GM23248 (cell line): ENCODE results near the gene PTPN20.

Experiments
- EZH2 ChIP-seq: fragments of 200-600 bp; sonication (generic); IDR thresholded peaks from 2 replicates; pipeline ENCODE4 v1.6.1; 2018; ENCODE audit warnings: antibody characterized with exemption, mild to moderate bottlenecking; ENCODE audit not compliant: insufficient read depth, poor library complexity, severe bottlenecking
- EZH2phosphoT487 ChIP-seq: fragments of 200-600 bp; sonication (generic); IDR thresholded peaks from 2 replicates; pipeline ENCODE4 v1.6.1; 2018; ENCODE audit warnings: antibody characterized with exemption, moderate library complexity, mild to moderate bottlenecking, low read depth; ENCODE audit not compliant: insufficient read depth

DNA sequence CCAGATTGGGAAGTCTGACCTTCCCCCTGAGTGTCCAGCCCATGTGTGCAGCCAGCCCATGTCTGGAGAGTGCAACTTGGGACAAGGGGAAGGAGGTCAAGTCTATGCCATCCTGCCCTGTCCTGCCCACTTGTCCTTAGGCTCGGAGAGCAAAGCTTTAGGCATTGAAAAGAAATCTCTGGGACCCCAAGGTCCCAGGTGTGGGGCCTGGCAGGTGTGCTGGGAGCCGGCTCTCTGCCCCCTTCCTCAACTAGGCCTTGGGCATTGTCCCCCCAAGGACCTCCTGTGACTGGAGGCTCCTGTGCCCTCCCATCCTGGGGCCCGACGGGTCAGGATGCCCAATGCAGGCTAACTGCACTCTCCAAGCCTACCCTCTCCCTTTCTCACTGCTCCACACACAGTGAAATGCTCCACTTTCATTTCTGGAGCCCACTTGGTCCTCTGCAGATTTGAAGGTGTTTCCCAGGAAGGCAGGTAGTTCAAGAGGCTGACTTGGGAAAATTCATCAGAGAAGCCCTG lies 124.7 kb downstream of the PTPN20 start:
- no peak for TF ChIP-seq EZH2
- TF ChIP-seq EZH2phosphoT487, result no peak
